ENCODE results near the gene FANCE. TPM values are rescaled to one million over a fixed set of nuclear protein-coding genes. Genes with fewer than 3 reads are reported as not detected.

The FANCE gene
- total RNA-seq, 2 experiments from 2014 or later, result 16.3 TPM

DNA sequence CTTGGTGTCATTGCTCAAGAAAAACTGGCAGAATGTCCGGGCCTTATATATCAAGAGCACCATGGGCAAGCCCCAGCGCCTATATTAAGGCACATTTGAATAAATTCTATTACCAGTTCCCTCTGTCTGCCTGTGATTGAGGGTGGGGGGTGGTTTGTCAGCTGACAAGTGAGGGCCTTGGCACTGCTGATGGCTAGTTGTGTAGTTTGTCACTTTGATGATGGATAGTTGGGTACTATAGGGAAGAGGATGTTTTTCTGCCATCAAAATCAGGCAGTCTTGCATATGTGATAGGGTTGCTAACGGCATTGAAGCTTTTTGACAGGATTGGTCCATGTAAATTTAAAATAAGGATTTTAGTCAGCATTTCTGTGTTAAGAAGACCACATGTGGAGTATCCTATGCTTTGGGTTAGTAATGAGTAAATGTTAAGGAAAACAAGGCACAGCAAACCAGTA lies 18.6 kb downstream of the FANCE start:
- H3K27ac Mint-ChIP-seq, result peak overlapping the region; percentile 95
- CTCF ChIA-PET, result interaction anchor here (0.7 kb wide), 1 partner anchor 207 kb away, joined by 4 read pairs; no protein-coding TSS in a partner anchor
- DNase-seq, result peak; percentile 21
- no peaks in the 10 kb centered on the region for H3K9me3 Mint-ChIP-seq
- peaks cover 52% of the 10 kb centered on the region for H3K36me3 Mint-ChIP-seq (ENCODE audit: low read depth)
- H3K4me3 Mint-ChIP-seq, result peak overlapping the region; percentile 95
- intact Hi-C loops (cut with micrococcal nuclease), result no loop called here
- H3K27me3 Mint-ChIP-seq (ENCODE audit: low read depth), result no peaks in the 10 kb centered on the region
- H3K4me1 Mint-ChIP-seq (ENCODE audit: low read depth), result peaks cover 39% of the 10 kb centered on the region

DNA sequence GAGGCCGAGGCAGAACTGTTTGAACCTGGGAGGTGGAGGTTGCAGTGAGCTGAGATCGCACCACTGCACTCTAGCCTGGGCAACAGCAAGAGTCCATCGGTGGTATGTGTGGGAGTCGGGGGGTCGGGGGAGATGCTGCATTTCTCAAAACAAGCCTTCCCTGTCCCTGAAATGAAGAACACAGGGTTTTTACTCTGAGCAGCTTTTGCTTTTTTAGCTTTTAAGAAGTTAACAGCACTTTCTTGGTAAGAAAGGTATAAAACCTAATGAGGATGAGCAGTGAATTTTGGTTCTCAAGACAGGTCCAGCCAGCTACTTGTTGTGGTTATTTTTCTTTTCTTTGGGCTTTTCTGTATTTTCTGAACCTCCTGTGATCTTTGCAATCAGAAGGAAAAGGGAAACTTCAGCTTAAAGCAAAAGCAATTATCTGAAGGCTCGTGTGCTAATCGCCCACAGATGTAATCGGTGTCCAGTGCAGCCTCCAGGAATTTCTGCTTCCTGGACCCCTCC lies 19.8 kb downstream of the FANCE start:
- DNase-seq, result no peak
- H3K27ac Mint-ChIP-seq, result peak overlapping the region; percentile 95
- peak overlapping the region; percentile 95 for H3K4me3 Mint-ChIP-seq
- H3K36me3 Mint-ChIP-seq (ENCODE audit: low read depth), result peaks cover 51% of the 10 kb centered on the region
- CTCF ChIA-PET, result interaction anchor here (0.6 to 0.9 kb wide), 3 partner anchors 23 to 173 kb away, joined by 3 read pairs; no protein-coding TSS in a partner anchor
- intact Hi-C loops (cut with micrococcal nuclease), result no loop called here
- peaks cover 39% of the 10 kb centered on the region for H3K4me1 Mint-ChIP-seq (ENCODE audit: low read depth)
- no peaks in the 10 kb centered on the region for H3K9me3 Mint-ChIP-seq
- H3K27me3 Mint-ChIP-seq (ENCODE audit: low read depth), result no peaks in the 10 kb centered on the region

DNA sequence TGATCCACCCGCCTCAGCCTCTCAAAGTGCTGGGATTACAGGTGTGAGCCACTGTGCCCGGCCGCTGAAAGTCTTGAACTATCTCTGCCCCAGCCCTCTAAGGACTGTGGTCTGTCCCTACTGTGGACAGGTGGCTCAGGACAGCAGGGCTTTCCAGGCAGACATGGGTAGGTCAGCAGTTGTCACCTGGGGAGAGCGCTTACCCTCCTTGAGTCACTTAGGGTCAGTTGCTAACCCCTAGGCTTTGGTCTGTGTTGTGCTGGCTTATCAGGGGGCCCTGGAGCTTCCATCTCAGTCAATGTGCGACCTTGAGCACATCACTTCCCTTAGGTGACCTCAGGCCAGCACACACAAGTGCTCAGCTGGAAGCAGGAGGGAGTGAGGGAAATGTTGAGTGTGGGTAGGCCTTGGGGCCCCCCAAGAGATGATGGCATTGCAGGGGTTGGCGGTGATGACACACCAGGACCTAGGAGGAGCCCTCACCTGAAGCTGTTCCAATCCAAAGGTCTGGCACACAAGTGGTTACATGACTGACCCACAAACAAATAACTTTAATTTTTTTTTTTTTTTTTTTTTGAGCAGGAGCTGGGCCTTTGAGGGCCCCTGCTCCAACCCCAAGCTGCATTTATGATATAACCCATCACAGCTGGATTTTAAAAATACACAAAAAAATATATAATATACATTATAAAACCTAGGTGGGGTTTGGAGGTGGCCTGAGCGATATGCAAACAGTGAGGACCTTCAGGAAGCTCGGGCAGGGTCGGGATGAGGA lies 21.1 kb downstream of the FANCE start:
- no peaks in the 10 kb centered on the region for H3K27me3 Mint-ChIP-seq (ENCODE audit: low read depth)
- H3K9me3 Mint-ChIP-seq, result no peaks in the 10 kb centered on the region
- H3K4me1 Mint-ChIP-seq (ENCODE audit: low read depth), result peaks cover 31% of the 10 kb centered on the region
- H3K4me3 Mint-ChIP-seq, result no peak overlapping the region
- CTCF ChIA-PET, result interaction anchor here (0.6 to 0.7 kb wide), 5 partner anchors 13 to 261 kb away, joined by 3 to 5 read pairs (median 3); no protein-coding TSS in a partner anchor
- H3K27ac Mint-ChIP-seq, result peak overlapping the region; percentile 46
- intact Hi-C loops (cut with micrococcal nuclease), result no loop called here
- no peak for DNase-seq
- peaks cover 46% of the 10 kb centered on the region for H3K36me3 Mint-ChIP-seq (ENCODE audit: low read depth)

DNA sequence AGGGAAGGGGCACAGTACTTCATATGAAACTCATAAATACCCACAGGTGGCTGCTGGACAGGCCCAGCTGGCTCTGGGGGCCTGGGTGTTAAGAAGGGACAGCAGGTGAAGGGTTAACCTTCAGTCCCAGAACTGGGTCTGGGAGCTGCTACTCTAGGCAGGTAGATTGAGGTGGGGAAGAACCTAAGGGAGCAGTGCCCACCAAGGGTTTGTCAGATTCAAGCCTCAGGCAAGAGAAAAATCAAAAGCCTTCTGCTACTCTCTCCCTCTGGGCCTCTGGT lies 21.7 kb downstream of the FANCE start:
- no peak for DNase-seq
- Mint-ChIP-seq H3K9me3 (no peaks in the 10 kb centered on the region), H3K4me1 (ENCODE audit: low read depth) (peaks cover 31% of the 10 kb centered on the region), H3K4me3 (no peak overlapping the region), H3K27ac (peak overlapping the region; percentile 46), H3K36me3 (ENCODE audit: low read depth) (peaks cover 40% of the 10 kb centered on the region), H3K27me3 (ENCODE audit: low read depth) (no peaks in the 10 kb centered on the region)
- intact Hi-C loops (cut with micrococcal nuclease), result no loop called here
- CTCF ChIA-PET, result interaction anchor here (0.6 to 0.7 kb wide), 3 partner anchors 25 to 260 kb away, joined by 3 read pairs; no protein-coding TSS in a partner anchor

DNA sequence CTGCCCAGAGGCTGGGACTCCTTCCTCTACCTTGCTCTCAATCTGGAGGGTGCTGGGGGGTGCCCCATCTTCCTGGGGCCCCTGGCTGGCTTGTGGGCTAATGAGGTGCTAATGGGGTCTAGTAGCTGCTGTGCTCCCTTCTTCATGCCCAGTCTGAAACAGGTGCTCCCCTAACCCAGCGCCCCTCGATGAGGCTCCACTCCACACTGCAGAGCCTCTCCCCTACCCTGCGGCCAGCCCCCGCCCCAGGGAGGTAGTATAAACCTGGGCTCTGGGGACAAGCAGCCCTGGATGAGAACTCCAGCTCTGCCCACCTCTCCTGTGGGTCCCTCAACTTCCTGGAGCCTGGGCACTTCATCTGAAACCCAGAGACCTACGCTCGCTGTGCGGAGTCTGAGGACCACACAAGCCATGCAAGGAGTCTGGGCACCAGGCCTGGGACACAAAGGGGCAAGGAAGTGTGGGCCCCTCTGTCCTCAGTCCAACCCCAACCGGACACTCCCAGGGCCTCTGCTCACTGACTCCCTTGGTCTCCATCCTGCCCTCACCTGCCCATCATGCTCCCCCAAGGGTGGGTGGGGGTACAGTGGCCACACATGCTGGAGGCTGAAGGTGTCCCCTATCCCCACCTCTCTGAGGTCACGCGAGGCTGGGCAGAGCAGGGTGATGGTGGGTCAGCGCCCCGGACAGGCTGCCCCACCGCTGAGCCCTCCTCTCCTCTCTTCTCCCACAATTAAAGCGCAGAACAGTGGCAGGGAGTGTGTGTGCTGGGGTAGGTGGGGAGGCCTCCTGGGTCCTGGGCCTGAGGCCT lies 22.2 kb downstream of the FANCE start:
- DNase-seq, result no peak
- Mint-ChIP-seq H3K36me3 (ENCODE audit: low read depth) (peaks cover 35% of the 10 kb centered on the region), H3K4me3 (no peak overlapping the region), H3K27ac (no peak overlapping the region), H3K9me3 (no peaks in the 10 kb centered on the region), H3K27me3 (ENCODE audit: low read depth) (no peaks in the 10 kb centered on the region), H3K4me1 (ENCODE audit: low read depth) (peaks cover 30% of the 10 kb centered on the region)
- CTCF ChIA-PET, result interaction anchor here (0.7 kb wide), 2 partner anchors 25 to 260 kb away, joined by 3 read pairs; no protein-coding TSS in a partner anchor
- intact Hi-C loops (cut with micrococcal nuclease), result no loop called here

DNA sequence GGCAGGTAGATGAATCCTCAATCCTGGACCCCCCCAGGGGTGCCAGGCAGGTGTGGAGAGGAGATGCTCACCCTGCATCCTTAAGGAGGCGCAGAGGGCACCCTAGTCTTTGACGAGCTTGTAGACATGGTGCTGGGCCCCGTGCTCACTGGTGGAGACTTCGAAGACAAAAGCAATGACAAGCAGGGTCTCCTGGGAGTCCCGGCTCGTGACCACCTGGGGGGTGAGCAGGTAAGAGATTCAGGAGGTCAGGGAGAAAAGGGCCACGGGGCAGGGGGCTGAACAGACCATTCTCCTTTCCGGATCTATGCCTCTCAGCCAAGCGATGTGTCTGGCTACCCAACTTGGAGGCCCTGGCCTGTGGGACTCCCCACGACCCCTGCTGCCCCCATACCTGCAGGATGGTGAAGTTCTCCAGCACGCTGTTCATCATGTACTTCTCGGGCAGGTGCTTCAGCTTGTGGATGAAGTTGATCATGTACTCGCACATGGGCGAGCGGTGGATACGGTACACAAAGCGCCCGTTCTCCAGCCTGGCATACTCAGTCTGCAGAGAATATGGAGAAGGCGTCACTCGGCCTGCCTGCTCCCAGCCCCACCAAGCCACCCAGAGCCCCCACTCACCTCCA lies 22.9 kb downstream of the FANCE start:
- Mint-ChIP-seq H3K4me1 (ENCODE audit: low read depth) (peaks cover 23% of the 10 kb centered on the region), H3K27me3 (ENCODE audit: low read depth) (no peaks in the 10 kb centered on the region), H3K27ac (no peak overlapping the region), H3K36me3 (ENCODE audit: low read depth) (peaks cover 28% of the 10 kb centered on the region), H3K9me3 (no peaks in the 10 kb centered on the region), H3K4me3 (no peak overlapping the region)
- DNase-seq, result no peak
- intact Hi-C loops (cut with micrococcal nuclease), result no loop called here
- CTCF ChIA-PET, result no interaction called here

DNA sequence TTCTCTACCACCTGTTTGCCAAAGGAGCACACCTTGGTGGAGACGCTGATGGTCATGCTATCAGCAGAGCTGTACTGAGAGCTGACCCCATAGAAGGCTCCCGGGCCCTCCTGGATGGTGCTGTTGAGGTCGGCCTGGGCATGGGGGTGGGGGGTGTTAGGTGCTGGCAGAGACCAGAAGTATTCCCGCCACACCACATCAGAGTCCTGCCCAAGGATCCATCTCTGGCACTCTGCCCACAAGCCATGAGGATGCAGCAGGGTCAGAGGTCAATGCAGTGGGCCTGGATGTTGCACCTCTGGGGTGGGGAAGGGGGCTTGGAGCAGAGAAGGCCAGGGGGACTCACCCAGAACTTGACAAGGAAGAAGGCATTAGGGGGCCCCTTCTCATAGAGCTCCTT lies 23.4 kb downstream of the FANCE start:
- Mint-ChIP-seq H3K36me3 (ENCODE audit: low read depth) (peaks cover 22% of the 10 kb centered on the region), H3K4me3 (no peak overlapping the region), H3K4me1 (ENCODE audit: low read depth) (peaks cover 18% of the 10 kb centered on the region), H3K9me3 (no peaks in the 10 kb centered on the region), H3K27ac (no peak overlapping the region), H3K27me3 (ENCODE audit: low read depth) (no peaks in the 10 kb centered on the region)
- intact Hi-C loops (cut with micrococcal nuclease), result no loop called here
- CTCF ChIA-PET, result interaction anchor here (0.8 to 1.1 kb wide), 2 partner anchors 177 to 179 kb away, joined by 3 read pairs; no protein-coding TSS in a partner anchor
- no peak for DNase-seq

DNA sequence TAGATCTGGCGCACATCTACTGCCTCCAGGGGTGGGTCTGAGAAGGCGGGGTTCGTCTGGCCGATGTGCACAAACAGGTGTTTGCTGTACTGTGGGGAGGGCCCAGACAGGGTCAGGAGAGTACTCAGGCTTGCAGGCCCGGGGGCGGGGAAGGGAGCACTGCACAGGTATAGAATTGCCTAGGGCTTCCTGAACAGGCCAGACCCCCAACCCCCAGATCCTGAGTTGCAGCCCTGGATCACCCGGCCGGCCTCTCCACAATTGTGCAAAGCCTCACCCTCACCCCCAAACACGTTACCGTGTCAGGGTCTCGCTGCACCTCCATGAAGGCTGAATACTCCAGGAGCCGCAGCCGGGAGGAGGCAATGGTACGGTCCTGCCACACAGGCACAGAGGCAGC lies 23.9 kb downstream of the FANCE start:
- no peak for DNase-seq
- Mint-ChIP-seq H3K4me3 (no peak overlapping the region), H3K27me3 (ENCODE audit: low read depth) (no peaks in the 10 kb centered on the region), H3K4me1 (ENCODE audit: low read depth) (peaks cover 14% of the 10 kb centered on the region), H3K9me3 (no peaks in the 10 kb centered on the region), H3K36me3 (ENCODE audit: low read depth) (peaks cover 18% of the 10 kb centered on the region), H3K27ac (no peak overlapping the region)
- intact Hi-C loops (cut with micrococcal nuclease), result no loop called here
- CTCF ChIA-PET, result interaction anchor here (0.8 to 2.1 kb wide), 3 partner anchors 8 to 180 kb away, joined by 3 to 11 read pairs (median 3); partner anchors contain the start of gene RPL10A

DNA sequence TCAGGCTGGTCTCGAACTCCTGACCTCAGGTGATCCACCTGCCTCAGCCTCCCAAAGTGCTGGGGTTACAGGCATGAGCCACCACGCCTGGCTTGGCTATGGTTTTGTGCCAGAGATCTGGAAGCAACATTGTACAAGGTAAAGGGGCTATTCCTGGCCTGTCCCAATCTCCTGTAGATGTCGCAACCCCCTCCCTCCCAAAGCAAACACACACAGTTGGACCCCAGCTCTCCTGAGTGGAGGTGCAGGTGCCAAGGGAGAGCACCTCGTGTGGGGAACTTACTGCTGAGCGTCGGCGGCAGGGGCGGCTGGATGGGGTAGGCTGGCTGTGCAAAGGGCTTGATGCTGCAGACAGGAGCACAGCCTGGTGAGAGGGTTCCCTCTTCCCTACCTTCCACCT lies 24.9 kb downstream of the FANCE start:
- no peaks in the 10 kb centered on the region for H3K27me3 Mint-ChIP-seq (ENCODE audit: low read depth)
- H3K4me1 Mint-ChIP-seq (ENCODE audit: low read depth), result peaks cover 5% of the 10 kb centered on the region
- H3K36me3 Mint-ChIP-seq (ENCODE audit: low read depth), result peaks cover 9% of the 10 kb centered on the region
- H3K27ac Mint-ChIP-seq, result no peak overlapping the region
- no peaks in the 10 kb centered on the region for H3K9me3 Mint-ChIP-seq
- no peak overlapping the region for H3K4me3 Mint-ChIP-seq
- DNase-seq, result no peak
- CTCF ChIA-PET, result interaction anchor here (0.6 to 2.1 kb wide), 3 partner anchors 9 to 161 kb away, joined by 3 to 11 read pairs (median 5); partner anchors contain the start of gene RPL10A
- intact Hi-C loops (cut with micrococcal nuclease), result no loop called here

DNA sequence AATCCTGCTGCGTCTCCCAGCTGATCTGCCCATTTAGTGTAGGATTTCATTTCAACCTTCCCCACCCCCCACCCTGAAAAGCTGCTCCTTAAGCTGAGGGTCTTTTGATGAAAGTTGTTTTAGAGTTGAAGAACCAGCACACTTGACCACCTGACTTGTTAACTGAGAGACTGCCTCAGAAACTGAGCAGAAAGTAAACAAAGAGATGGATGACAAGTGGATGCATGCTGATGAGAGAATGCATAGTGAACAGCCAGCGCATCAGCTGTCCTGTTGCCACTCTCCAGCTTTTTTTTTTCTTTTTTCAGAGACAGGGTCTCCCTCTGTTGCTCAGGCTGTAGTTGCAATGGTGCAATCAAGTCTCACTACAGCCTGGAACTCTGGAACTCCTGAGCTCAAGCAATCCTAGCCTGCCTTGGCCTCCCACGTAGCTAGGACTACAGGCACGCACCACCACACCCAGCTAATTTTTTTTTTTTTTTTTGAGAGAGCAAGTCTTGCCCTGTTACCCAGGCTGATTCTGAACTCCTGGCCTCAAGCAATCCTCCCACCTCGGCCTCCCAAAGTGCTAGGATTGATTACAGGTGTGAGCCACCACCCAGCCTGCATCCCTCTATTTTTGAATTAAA lies 25.5 kb downstream of the FANCE start:
- intact Hi-C loops (cut with micrococcal nuclease), result no loop called here
- CTCF ChIA-PET, result interaction anchor here (1.0 to 2.1 kb wide), 3 partner anchors 10 to 17 kb away, joined by 3 to 11 read pairs (median 3); partner anchors contain the start of gene RPL10A
- no peak for DNase-seq
- Mint-ChIP-seq H3K4me1 (ENCODE audit: low read depth) (no peaks in the 10 kb centered on the region), H3K36me3 (ENCODE audit: low read depth) (peaks cover 4% of the 10 kb centered on the region), H3K4me3 (no peak overlapping the region), H3K27ac (no peak overlapping the region), H3K9me3 (no peaks in the 10 kb centered on the region), H3K27me3 (ENCODE audit: low read depth) (no peaks in the 10 kb centered on the region)

DNA sequence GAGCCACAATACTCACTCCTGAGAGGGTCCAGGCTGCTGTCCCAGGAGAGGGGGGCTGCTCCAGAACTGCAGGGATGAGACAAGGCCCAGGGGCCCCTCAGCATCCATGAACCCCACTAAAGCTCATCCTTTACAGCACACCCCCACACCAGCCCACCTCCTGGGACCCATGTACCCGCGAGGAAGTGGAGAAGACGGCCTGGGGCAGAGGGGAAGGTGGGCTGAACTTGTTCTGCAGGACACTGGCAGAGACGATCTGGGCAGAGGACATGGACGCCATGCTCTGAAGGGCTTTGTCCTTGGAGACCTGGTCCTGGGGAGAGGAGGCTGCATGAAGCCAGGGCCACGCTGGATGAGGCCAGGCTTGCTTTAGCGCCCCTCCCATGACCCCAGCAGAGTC lies 26.1 kb downstream of the FANCE start:
- H3K27me3 Mint-ChIP-seq (ENCODE audit: low read depth), result no peaks in the 10 kb centered on the region
- no peak for DNase-seq
- no peak overlapping the region for H3K4me3 Mint-ChIP-seq
- H3K27ac Mint-ChIP-seq, result no peak overlapping the region
- peaks cover under 1% of the 10 kb centered on the region for H3K36me3 Mint-ChIP-seq (ENCODE audit: low read depth)
- CTCF ChIA-PET, result interaction anchor here (1.0 to 2.1 kb wide), 2 partner anchors 11 to 13 kb away, joined by 3 to 11 read pairs; partner anchors contain the start of gene RPL10A
- no peaks in the 10 kb centered on the region for H3K4me1 Mint-ChIP-seq (ENCODE audit: low read depth)
- H3K9me3 Mint-ChIP-seq, result no peaks in the 10 kb centered on the region
- intact Hi-C loops (cut with micrococcal nuclease), result no loop called here
